HCT116 (cell line): Measurements from ENCODE around the gene ZNF792. TPM values are rescaled to one million over a fixed set of nuclear protein-coding genes. Genes with fewer than 3 reads are reported as not detected.

Source experiments
- ATAC-seq: fragments of 200-7000 bp; cut with Tn5 transposase; 2 replicates; pipeline ENCODE4 v1.9.1; 2020; ENCODE audit warnings: mild to moderate bottlenecking, moderate library complexity
- BruUV-seq: library from RNA; stranded (reverse); fragments of 400-500 nt; replicated peaks from 2 replicates; lab custom pipeline; 2021; lab: Mats Ljungman, UMichigan
- CTCF ChIA-PET: fragments of 300-600 bp; sonication (Branson Sonifier 250); formaldehyde crosslinking; loops from one replicate; lab custom pipeline; 2021; ENCODE audit warnings: antibody characterized with exemption; lab: Charles Lee
- POLR2A ChIA-PET: fragments of 300-600, 350-600 bp; sonication (Branson Sonifier 250); formaldehyde crosslinking; loops from one replicate; lab custom pipeline; 2021; ENCODE audit warnings: antibody characterized with exemption; lab: Charles Lee
- RAD21 ChIA-PET, 2 experiments: fragments of 300-600 bp; sonication (Branson Sonifier 250); formaldehyde crosslinking; loops; one replicate each; lab custom pipeline; 2023; ENCODE audit warnings: low total read pairs in 2 of 2; ENCODE audit not compliant: uncharacterized antibody in 2 of 2, unreplicated experiment in 2 of 2, low non-redundant PET in 1 of 2; lab: Charles Lee
- DNase-seq: peaks from one replicate; pipeline ENCODE4 v3.0.0-alpha.2; 2010; ENCODE audit warnings: low read depth, low spot score
- H2AFZ ChIP-seq: fragments of 200-600 bp; shearing (Covaris generic), sonication (generic); 2 replicates; pipeline ENCODE4 v1.6.1; 2017; ENCODE audit warnings: low read depth, mixed run types, mixed read lengths, antibody characterized with exemption, low read length; ENCODE audit not compliant: poor library complexity, severe bottlenecking
- H3K27ac ChIP-seq: 2 replicates; pipeline ENCODE4 v1.5.1; 2012; ENCODE audit warnings: low read depth, low read length
- H3K27me3 ChIP-seq: fragments of 200-600 bp; sonication (generic); 2 replicates; pipeline ENCODE4 v1.6.1; 2016; ENCODE audit warnings: mixed run types, low read length, mixed read lengths; ENCODE audit not compliant: insufficient read depth
- H3K36me3 ChIP-seq, 2 experiments: fragments of 200-500 bp in 1 of 2; fragments of 200-600 bp in 1 of 2; sonication (Bioruptor generic) in 1 of 2; sonication (generic) in 1 of 2; 2 replicates each; pipeline versions ENCODE4 v1.5.1 to v1.6.1; 2014 to 2016; ENCODE audit warnings: low read length in 2 of 2, inconsistent platforms in 1 of 2, mixed read lengths in 1 of 2, mixed run types in 1 of 2; ENCODE audit not compliant: insufficient read depth in 2 of 2, control insufficient read depth in 1 of 2
- H3K4me1 ChIP-seq, 2 experiments: fragments of 200-600 bp in 1 of 2; sonication (generic) in 1 of 2; 2 replicates each; pipeline versions ENCODE4 v1.5.1 to v1.6.1; 2012 to 2017; ENCODE audit warnings: low read length in 2 of 2, inconsistent platforms in 1 of 2, mild to moderate bottlenecking in 1 of 2, mixed read lengths in 1 of 2, mixed run types in 1 of 2, moderate library complexity in 1 of 2; ENCODE audit not compliant: insufficient read depth in 2 of 2, control insufficient read depth in 1 of 2
- H3K4me2 ChIP-seq: fragments of 200-600 bp; sonication (generic); 2 replicates; pipeline ENCODE4 v1.6.1; 2017; ENCODE audit warnings: mixed run types, low read length, mixed read lengths
- H3K4me3 ChIP-seq, 2 experiments: fragments of 200-600 bp in 1 of 2; sonication (generic) in 1 of 2; replicated peaks in 1 of 2; 2 replicates each; pipeline ENCODE4 v1.5.1; 2011 to 2016; ENCODE audit warnings: low read length in 2 of 2, control low read depth in 1 of 2, low read depth in 1 of 2, mild to moderate bottlenecking in 1 of 2, mixed read lengths in 1 of 2, mixed run types in 1 of 2
- H3K79me2 ChIP-seq: fragments of 200-600 bp; sonication (generic); 2 replicates; pipeline ENCODE4 v1.6.1; 2017; ENCODE audit warnings: mild to moderate bottlenecking, mixed run types, low read length, moderate library complexity, mixed read lengths; ENCODE audit not compliant: insufficient read depth
- H3K9ac ChIP-seq: fragments of 200-600 bp; sonication (generic); 2 replicates; pipeline ENCODE4 v1.6.1; 2016; ENCODE audit warnings: low read length, mixed read lengths
- H3K9me2 ChIP-seq: fragments of 200-600 bp; sonication (generic), shearing (Covaris generic); 2 replicates; pipeline ENCODE4 v1.6.1; 2017; ENCODE audit warnings: mixed run types, mild to moderate bottlenecking, moderate library complexity; ENCODE audit not compliant: insufficient read depth
- H3K9me3 ChIP-seq, 2 experiments: fragments of 200-500 bp in 1 of 2; fragments of 200-600 bp in 1 of 2; sonication (Bioruptor generic) in 1 of 2; sonication (generic) in 1 of 2; 2 replicates each; pipeline ENCODE4 v1.6.1; 2014 to 2017; ENCODE audit warnings: low read length in 2 of 2, mixed read lengths in 2 of 2, inconsistent platforms in 1 of 2, low read depth in 1 of 2, mild to moderate bottlenecking in 1 of 2, mixed run types in 1 of 2, moderate library complexity in 1 of 2; ENCODE audit not compliant: control insufficient read depth in 1 of 2, insufficient read depth in 1 of 2
- H4K20me1 ChIP-seq: fragments of 200-600 bp; sonication (generic), shearing (Covaris generic); 2 replicates; pipeline ENCODE4 v1.6.1; 2017; ENCODE audit warnings: mixed run types, mild to moderate bottlenecking, moderate library complexity; ENCODE audit not compliant: insufficient read depth
- CBX3 ChIP-seq: IDR thresholded peaks from 2 replicates; pipeline ENCODE4 v1.6.1; 2012; ENCODE audit warnings: low read depth
- CTCF ChIP-seq, 3 experiments: fragments of 200-600 bp in 1 of 3; sonication (generic) in 1 of 3; IDR thresholded peaks in 2 of 3; conservative IDR thresholded peaks in 1 of 3; 2 replicates each; pipeline ENCODE4 v1.5.1; 2012 to 2017; ENCODE audit warnings: low read depth in 2 of 3, low read length in 2 of 3, antibody characterized with exemption in 1 of 3, borderline replicate concordance in 1 of 3, control low read depth in 1 of 3, mild to moderate bottlenecking in 1 of 3, mixed read lengths in 1 of 3, mixed run types in 1 of 3, moderate library complexity in 1 of 3; ENCODE audit not compliant: insufficient read depth in 1 of 3
- ELF1 ChIP-seq: IDR thresholded peaks from 2 replicates; pipeline ENCODE4 v1.6.1; 2012; ENCODE audit warnings: low read depth, borderline replicate concordance
- POLR2A ChIP-seq: IDR thresholded peaks from 2 replicates; pipeline ENCODE4 v1.7.0; 2011; ENCODE audit warnings: borderline replicate concordance; ENCODE audit not compliant: insufficient read depth, insufficient read length; ENCODE audit errors: extremely low read depth
- POLR2AphosphoS5 ChIP-seq: IDR thresholded peaks from 2 replicates; pipeline ENCODE4 v1.6.1; 2011; ENCODE audit warnings: mild to moderate bottlenecking, low read depth, low read length, moderate library complexity
- ZBTB33 ChIP-seq: IDR thresholded peaks from 2 replicates; pipeline ENCODE4 v1.6.1; 2011; ENCODE audit warnings: mild to moderate bottlenecking, low read length, moderate library complexity; ENCODE audit not compliant: insufficient replicate concordance; ENCODE audit errors: extremely low read depth
- ZNF274 ChIP-seq: fragments of 200-500 bp; sonication (Bioruptor generic); IDR thresholded peaks from 2 replicates; pipeline ENCODE4 v1.6.1; 2014; ENCODE audit warnings: mild to moderate bottlenecking, low read depth, low read length, inconsistent platforms
- intact Hi-C: fragments of 100-400 bp; cut with micrococcal nuclease; formaldehyde crosslinking; loops from 2 replicates; pipeline ENCODE4 v1.10.0; 2022
- total RNA-seq: library from RNA; stranded (reverse); gene quantifications from one replicate; pipeline ENCODE4 v1.2.1, GENCODE V29; 2021; ENCODE audit not compliant: unreplicated experiment

ZNF792 gene
- total RNA-seq, 1 experiment from 2014 or later: 3.6 TPM

- H3K36me3 ChIP-seq: no peaks in the 10 kb centered on the region
- H3K9ac ChIP-seq: no peak overlapping the region
- ATAC-seq: no peak
- H3K9me2 ChIP-seq: no peaks in the 10 kb centered on the region
- intact Hi-C loops: loop anchor here (10.0 kb wide), 1 partner anchor 158 kb away; the partner anchor contains the start of genes FXYD1 and LGI4
- no TSS peak for BruUV-seq
- H3K4me1 ChIP-seq: peaks cover 0 to 5% of the 10 kb centered on the region in 2 experiments; a peak in 1 of 4 replicates
- H4K20me1 ChIP-seq: no peaks in the 10 kb centered on the region
- no peak for DNase-seq
- no peak overlapping the region for H3K4me3 ChIP-seq
- TF ChIP-seq ELF1 (no peak), ZNF274 (no peak), CTCF (IDR thresholded peaks at IDR 0.05 in 2 of 3, conservative IDR thresholded peaks at IDR 0.05 in 1 of 3; ENCODE audit: borderline replicate concordance in 1 of 3, insufficient read depth in 1 of 3, low read depth in 2 of 3, low read length in 2 of 3) (no peak), ZBTB33 (no peak), CBX3 (0 out of 2 replicates have a peak, but pooled peaks have one; percentile 35), POLR2AphosphoS5 (no peak), POLR2A (no peak)
- no peaks in the 10 kb centered on the region for H3K27me3 ChIP-seq
- H3K4me2 ChIP-seq: no peak overlapping the region
- CTCF ChIA-PET: no interaction called here
- H3K9me3 ChIP-seq: peaks cover 3 to 6% of the 10 kb centered on the region in 2 experiments; a peak in 2 of 4 replicates
- H2AFZ ChIP-seq: no peak overlapping the region
- H3K79me2 ChIP-seq: no peaks in the 10 kb centered on the region
- H3K27ac ChIP-seq: no peak overlapping the region
- POLR2A ChIA-PET: no interaction called here
- RAD21 ChIA-PET: no interaction called here
Measured at GRCh38 chr19:34976611-34977010, 12.6 kb upstream of the ZNF792 start.
